Neural progenitor cell (in vitro differentiated cells): ENCODE results near the gene CHGA. TPM values are rescaled to one million over a fixed set of nuclear protein-coding genes. Genes with fewer than 3 reads are reported as not detected.

Experiments used
- DNase-seq: peaks from one replicate; pipeline ENCODE4 v3.0.0-alpha.2; 2016; ENCODE audit warnings: low spot score
- H2AFZ ChIP-seq: fragments of 200-600 bp; sonication (generic); replicated peaks from 2 replicates; pipeline ENCODE4 v1.6.1; 2016; ENCODE audit warnings: antibody characterized with exemption
- H3F3A ChIP-seq: fragments of 200-600 bp; sonication (generic); 2 replicates; pipeline ENCODE4 v1.6.1; 2016; ENCODE audit warnings: antibody characterized with exemption, low read depth
- H3K27ac ChIP-seq: fragments of 200-600 bp; sonication (generic); 2 replicates; pipeline ENCODE4 v1.5.1; 2016; ENCODE audit warnings: mild to moderate bottlenecking
- H3K27me3 ChIP-seq: fragments of 200-600 bp; sonication (generic); 2 replicates; pipeline ENCODE4 v1.6.1; 2016; ENCODE audit warnings: mild to moderate bottlenecking, moderate library complexity
- H3K36me3 ChIP-seq: fragments of 200-600 bp; sonication (generic); 2 replicates; pipeline ENCODE4 v1.5.1; 2016
- H3K4me1 ChIP-seq: fragments of 200-600 bp; sonication (generic); 2 replicates; pipeline ENCODE4 v1.6.1; 2016; ENCODE audit warnings: mixed run types
- H3K4me2 ChIP-seq: fragments of 200-600 bp; sonication (generic); 2 replicates; pipeline ENCODE4 v1.6.1; 2016
- H3K4me3 ChIP-seq: fragments of 200-600 bp; sonication (generic); 2 replicates; pipeline ENCODE4 v1.5.1; 2016
- H3K79me2 ChIP-seq: fragments of 200-600 bp; sonication (generic); 2 replicates; pipeline ENCODE4 v1.6.1; 2016; ENCODE audit warnings: low read depth
- H3K9ac ChIP-seq: fragments of 200-600 bp; sonication (generic); 2 replicates; pipeline ENCODE4 v1.6.1; 2016
- H3K9me3 ChIP-seq: fragments of 200-600 bp; sonication (generic); 2 replicates; pipeline ENCODE4 v1.5.1; 2016; ENCODE audit warnings: low read depth
- H4K20me1 ChIP-seq: fragments of 200-600 bp; sonication (generic); 2 replicates; pipeline ENCODE4 v1.6.1; 2016; ENCODE audit warnings: low read depth
- H3K27ac Mint-ChIP-seq: 3 replicates; pipeline ENCODE4 v1.8.0; 2021; ENCODE audit warnings: mixed read lengths
- H3K27me3 Mint-ChIP-seq: 2 replicates; pipeline ENCODE4 v1.8.0; 2022; ENCODE audit warnings: low read depth, mild to moderate bottlenecking, inconsistent platforms, moderate library complexity, mixed read lengths; ENCODE audit not compliant: insufficient read depth
- H3K36me3 Mint-ChIP-seq: 3 replicates; pipeline ENCODE4 v1.8.0; 2021; ENCODE audit warnings: mixed read lengths
- H3K4me1 Mint-ChIP-seq: 3 replicates; pipeline ENCODE4 v1.8.0; 2021; ENCODE audit warnings: mixed read lengths
- H3K4me3 Mint-ChIP-seq: 3 replicates; pipeline ENCODE4 v1.8.0; 2021; ENCODE audit warnings: mild to moderate bottlenecking, moderate library complexity, mixed read lengths
- H3K9me3 Mint-ChIP-seq: 3 replicates; pipeline ENCODE4 v1.8.0; 2020; ENCODE audit warnings: mixed read lengths
- CTCF ChIP-seq: fragments of 200-600 bp; sonication (generic); IDR thresholded peaks from 2 replicates; pipeline ENCODE4 v1.5.1; 2017; ENCODE audit warnings: antibody characterized with exemption, mild to moderate bottlenecking
- EZH2 ChIP-seq: fragments of 200-600 bp; sonication (generic); IDR thresholded peaks from 2 replicates; pipeline ENCODE4 v1.6.1; 2017; ENCODE audit warnings: antibody characterized with exemption, mild to moderate bottlenecking, moderate library complexity
- EZH2phosphoT487 ChIP-seq: fragments of 200-600 bp; sonication (generic); IDR thresholded peaks from 2 replicates; pipeline ENCODE4 v1.6.1; 2017; ENCODE audit warnings: antibody characterized with exemption
- total RNA-seq: library from RNA; depleted of rRNA; stranded (reverse); fragments of >200 nt; gene quantifications from 2 replicates; pipeline ENCODE4 v1.2.3, GENCODE V29; 2015; ENCODE audit warnings: low replicate concordance

The CHGA gene
- total RNA-seq, 1 donor from 2014 or later: not detected

GRCh38 chr14:92880351-92880750 lies 42.6 kb upstream of the CHGA start:
- no peaks in the 10 kb centered on the region for H3K36me3 Mint-ChIP-seq

GRCh38 chr14:92880851-92881250 lies 42.1 kb upstream of the CHGA start:
- H3K4me1 Mint-ChIP-seq: peaks cover 13% of the 10 kb centered on the region
- peak overlapping the region; percentile 4 for H3K4me2 ChIP-seq

More at GRCh38 chr14:92880351-92880750, 42.6 kb upstream of the CHGA start:
- H2AFZ ChIP-seq: peak overlapping the region; percentile 53
- TF ChIP-seq CTCF (no peak), EZH2 (no peak)
- peaks cover 24% of the 10 kb centered on the region for H3K4me1 ChIP-seq
- no peaks in the 10 kb centered on the region for H4K20me1 ChIP-seq
- H3F3A ChIP-seq: peaks cover 13% of the 10 kb centered on the region
- no peak overlapping the region for H3K4me2 ChIP-seq
- no peak overlapping the region for H3K4me3 ChIP-seq
- no peak overlapping the region for H3K9ac ChIP-seq
- H3K4me1 Mint-ChIP-seq: peaks cover 13% of the 10 kb centered on the region
- H3K9me3 ChIP-seq: no peaks in the 10 kb centered on the region
- H3K27me3 Mint-ChIP-seq: peaks cover 2% of the 10 kb centered on the region
- H3K9me3 Mint-ChIP-seq: no peaks in the 10 kb centered on the region
- no peak overlapping the region for H3K4me3 Mint-ChIP-seq
- no peak overlapping the region for H3K27ac Mint-ChIP-seq
- H3K27ac ChIP-seq: no peak overlapping the region
- no peaks in the 10 kb centered on the region for H3K36me3 ChIP-seq
- DNase-seq: no peak
- no peaks in the 10 kb centered on the region for H3K79me2 ChIP-seq
- H3K27me3 ChIP-seq: peaks cover 19% of the 10 kb centered on the region

DNA sequence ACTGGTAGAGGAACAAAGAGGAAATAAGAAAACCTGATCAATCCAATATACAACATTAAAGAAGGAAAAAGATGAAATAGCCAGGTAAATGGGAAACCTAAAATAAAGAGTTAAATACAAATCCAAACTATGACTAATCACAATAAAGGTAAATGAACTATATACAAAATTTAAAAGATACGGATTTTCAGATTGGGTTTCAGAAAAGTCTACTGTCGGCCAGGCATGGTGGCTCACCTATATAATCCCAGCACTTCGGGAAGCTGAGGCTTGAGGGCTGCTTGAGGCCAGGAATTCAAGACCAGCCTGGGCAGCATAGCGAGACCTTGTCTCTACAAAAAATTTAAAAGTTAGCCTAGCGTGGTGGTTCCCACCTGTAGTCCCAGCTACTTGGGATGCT lies 39.9 kb upstream of the CHGA start:
- Mint-ChIP-seq H3K4me1 (peaks cover 7% of the 10 kb centered on the region), H3K27me3 (peaks cover 9% of the 10 kb centered on the region), H3K36me3 (no peaks in the 10 kb centered on the region), H3K9me3 (no peaks in the 10 kb centered on the region), H3K4me3 (no peak overlapping the region), H3K27ac (no peak overlapping the region)
- Histone ChIP-seq H3K9me3 (no peaks in the 10 kb centered on the region), H3K36me3 (no peaks in the 10 kb centered on the region), H3K9ac (no peak overlapping the region), H3K27me3 (no peaks in the 10 kb centered on the region), H3K79me2 (no peaks in the 10 kb centered on the region), H3K4me2 (no peak overlapping the region), H3K4me1 (peaks cover 17% of the 10 kb centered on the region), H3F3A (peaks cover 7% of the 10 kb centered on the region), H4K20me1 (no peaks in the 10 kb centered on the region), H3K4me3 (no peak overlapping the region), H2AFZ (no peak overlapping the region), H3K27ac (no peak overlapping the region)
- no peak for DNase-seq
- TF ChIP-seq CTCF (no peak), EZH2phosphoT487 (no peak), EZH2 (no peak)

More at GRCh38 chr14:92880851-92881250, 42.1 kb upstream of the CHGA start:
- Histone ChIP-seq H3K9ac (no peak overlapping the region), H3K4me1 (peaks cover 24% of the 10 kb centered on the region), H4K20me1 (no peaks in the 10 kb centered on the region), H3K27ac (no peak overlapping the region), H3F3A (peaks cover 13% of the 10 kb centered on the region), H3K9me3 (no peaks in the 10 kb centered on the region), H3K36me3 (no peaks in the 10 kb centered on the region), H3K4me3 (no peak overlapping the region), H3K79me2 (no peaks in the 10 kb centered on the region), H2AFZ (peak overlapping the region; percentile 53), H3K27me3 (peaks cover 19% of the 10 kb centered on the region)
- Mint-ChIP-seq H3K4me3 (no peak overlapping the region), H3K27ac (no peak overlapping the region), H3K27me3 (peaks cover 2% of the 10 kb centered on the region), H3K9me3 (no peaks in the 10 kb centered on the region), H3K36me3 (no peaks in the 10 kb centered on the region)
- DNase-seq: peak; percentile 69
- TF ChIP-seq EZH2phosphoT487 (no peak), CTCF (peak; percentile 59)
